Measurements from ENCODE around the gene FPR2. TPM values are rescaled to one million over a fixed set of nuclear protein-coding genes. Genes with fewer than 3 reads are reported as not detected.

The FPR2 gene
- total and polyA plus RNA-seq, 9 of the 15 experiments (the other 6 are each of a cell fraction or from before 2014, with no cell fraction given) = 0.03 to 0.15 (median 0.07) TPM; not detected in 6

GRCh38 chr19:51807111-51807701, 46.2 kb downstream of the FPR2 start (continued):
- TF ChIP-seq CTCF (IDR thresholded peaks at IDR 0.05 in 2 of 3, conservative IDR thresholded peaks at IDR 0.05 in 1 of 3; ENCODE audit: insufficient read depth in 2 of 3, low read depth in 1 of 3, low read length in 3 of 3) (peak in 2 of 3 experiments; percentile 18 to 41; a peak in 1 of 6 replicates), KLF16 (IDR thresholded peaks at IDR 0.05) (no peak), BCOR (IDR thresholded peaks at IDR 0.05) (peak; percentile 39; the same call in 1 of the 2 replicates), MNT (conservative IDR thresholded peaks at IDR 0.05) (peak in 1 of 2 experiments; percentile 53; a peak in 1 of 4 replicates), JUND (IDR thresholded peaks at IDR 0.05; ENCODE audit: borderline replicate concordance, low read depth, low read length) (peak; percentile 16; the same call in 1 of the 2 replicates), JUND (tag; IDR thresholded peaks at IDR 0.05; ENCODE audit: borderline replicate concordance, low read depth, low read length) (peak; percentile 73; the same call in 2 of the 3 replicates), NCOR1 (IDR thresholded peaks at IDR 0.05) (no peak), SMAD3 (CRISPR knock-in tag; conservative IDR thresholded peaks at IDR 0.05) (no peak), NBN (IDR thresholded peaks at IDR 0.05; ENCODE audit: low read depth) (peak; percentile 57; the same call in 1 of the 2 replicates), ZFP91 (CRISPR knock-in tag; IDR thresholded peaks at IDR 0.05) (no peak), GABPA (tag; conservative IDR thresholded peaks at IDR 0.05; ENCODE audit: low read depth) (peak; percentile 62), TRIM28 (IDR thresholded peaks at IDR 0.05) (0 out of 2 replicates have a peak, but pooled peaks have one; percentile 27), ZEB2 (IDR thresholded peaks at IDR 0.05) (peak; percentile 78), HNRNPK (IDR thresholded peaks at IDR 0.05; ENCODE audit: low read depth, low read length, poor library complexity, severe bottlenecking) (no peak), SPI1 (IDR thresholded peaks at IDR 0.05; ENCODE audit: borderline replicate concordance, low read depth, low read length) (peak; percentile 51; the same call in 1 of the 2 replicates), HDAC1 (IDR thresholded peaks at IDR 0.05) (peak in 1 of 2 experiments; percentile 48; a peak in 2 of 4 replicates), HDAC2 (IDR thresholded peaks at IDR 0.05) (peak; percentile 90), GATA2 (CRISPR knock-in tag; IDR thresholded peaks at IDR 0.05) (peak; percentile 71), HES1 (IDR thresholded peaks at IDR 0.05; ENCODE audit: low read depth) (0 out of 2 replicates have a peak, but pooled peaks have one; percentile 28), CREB3 (tag; conservative IDR thresholded peaks at IDR 0.05; ENCODE audit: low read depth) (0 out of 2 replicates have a peak, but pooled peaks have one; percentile 28), NR2C2 (CRISPR knock-in tag; IDR thresholded peaks at IDR 0.05) (no peak), NR2C2 (tag; IDR thresholded peaks at IDR 0.05) (0 out of 2 replicates have a peak, but pooled peaks have one; percentile 19)

Data from K562 (cell line).